HCT116 (cell line): ENCODE results near the gene STAMBP. TPM values are rescaled to one million over a fixed set of nuclear protein-coding genes. Genes with fewer than 3 reads are reported as not detected.
"Not testable (repeated sequence)": the region's sequence is repeated elsewhere in the genome, so short reads cannot be mapped to it uniquely, and the experiment has no call there.

Source experiments
- ATAC-seq: fragments of 200-7000 bp; cut with Tn5 transposase; 2 replicates; pipeline ENCODE4 v1.9.1; 2020; ENCODE audit warnings: mild to moderate bottlenecking, moderate library complexity
- BruUV-seq: library from RNA; stranded (reverse); fragments of 400-500 nt; replicated peaks from 2 replicates; lab custom pipeline; 2021; lab: Mats Ljungman, UMichigan
- CTCF ChIA-PET: fragments of 300-600 bp; sonication (Branson Sonifier 250); formaldehyde crosslinking; loops from one replicate; lab custom pipeline; 2021; ENCODE audit warnings: antibody characterized with exemption; lab: Charles Lee
- POLR2A ChIA-PET: fragments of 300-600, 350-600 bp; sonication (Branson Sonifier 250); formaldehyde crosslinking; loops from one replicate; lab custom pipeline; 2021; ENCODE audit warnings: antibody characterized with exemption; lab: Charles Lee
- RAD21 ChIA-PET, 2 experiments: fragments of 300-600 bp; sonication (Branson Sonifier 250); formaldehyde crosslinking; loops; one replicate each; lab custom pipeline; 2023; ENCODE audit warnings: low total read pairs in 2 of 2; ENCODE audit not compliant: uncharacterized antibody in 2 of 2, unreplicated experiment in 2 of 2, low non-redundant PET in 1 of 2; lab: Charles Lee
- DNase-seq: peaks from one replicate; pipeline ENCODE4 v3.0.0-alpha.2; 2010; ENCODE audit warnings: low read depth, low spot score
- H2AFZ ChIP-seq: fragments of 200-600 bp; shearing (Covaris generic), sonication (generic); 2 replicates; pipeline ENCODE4 v1.6.1; 2017; ENCODE audit warnings: low read depth, mixed run types, mixed read lengths, antibody characterized with exemption, low read length; ENCODE audit not compliant: poor library complexity, severe bottlenecking
- H3K27ac ChIP-seq: 2 replicates; pipeline ENCODE4 v1.5.1; 2012; ENCODE audit warnings: low read depth, low read length
- H3K27me3 ChIP-seq: fragments of 200-600 bp; sonication (generic); 2 replicates; pipeline ENCODE4 v1.6.1; 2016; ENCODE audit warnings: mixed run types, low read length, mixed read lengths; ENCODE audit not compliant: insufficient read depth
- H3K36me3 ChIP-seq, 2 experiments: fragments of 200-500 bp in 1 of 2; fragments of 200-600 bp in 1 of 2; sonication (Bioruptor generic) in 1 of 2; sonication (generic) in 1 of 2; 2 replicates each; pipeline versions ENCODE4 v1.5.1 to v1.6.1; 2014 to 2016; ENCODE audit warnings: low read length in 2 of 2, inconsistent platforms in 1 of 2, mixed read lengths in 1 of 2, mixed run types in 1 of 2; ENCODE audit not compliant: insufficient read depth in 2 of 2, control insufficient read depth in 1 of 2
- H3K4me1 ChIP-seq, 2 experiments: fragments of 200-600 bp in 1 of 2; sonication (generic) in 1 of 2; 2 replicates each; pipeline versions ENCODE4 v1.5.1 to v1.6.1; 2012 to 2017; ENCODE audit warnings: low read length in 2 of 2, inconsistent platforms in 1 of 2, mild to moderate bottlenecking in 1 of 2, mixed read lengths in 1 of 2, mixed run types in 1 of 2, moderate library complexity in 1 of 2; ENCODE audit not compliant: insufficient read depth in 2 of 2, control insufficient read depth in 1 of 2
- H3K4me2 ChIP-seq: fragments of 200-600 bp; sonication (generic); 2 replicates; pipeline ENCODE4 v1.6.1; 2017; ENCODE audit warnings: mixed run types, low read length, mixed read lengths
- H3K4me3 ChIP-seq, 2 experiments: fragments of 200-600 bp in 1 of 2; sonication (generic) in 1 of 2; replicated peaks in 1 of 2; 2 replicates each; pipeline ENCODE4 v1.5.1; 2011 to 2016; ENCODE audit warnings: low read length in 2 of 2, control low read depth in 1 of 2, low read depth in 1 of 2, mild to moderate bottlenecking in 1 of 2, mixed read lengths in 1 of 2, mixed run types in 1 of 2
- H3K79me2 ChIP-seq: fragments of 200-600 bp; sonication (generic); 2 replicates; pipeline ENCODE4 v1.6.1; 2017; ENCODE audit warnings: mild to moderate bottlenecking, mixed run types, low read length, moderate library complexity, mixed read lengths; ENCODE audit not compliant: insufficient read depth
- H3K9ac ChIP-seq: fragments of 200-600 bp; sonication (generic); 2 replicates; pipeline ENCODE4 v1.6.1; 2016; ENCODE audit warnings: low read length, mixed read lengths
- H3K9me2 ChIP-seq: fragments of 200-600 bp; sonication (generic), shearing (Covaris generic); 2 replicates; pipeline ENCODE4 v1.6.1; 2017; ENCODE audit warnings: mixed run types, mild to moderate bottlenecking, moderate library complexity; ENCODE audit not compliant: insufficient read depth
- H3K9me3 ChIP-seq, 2 experiments: fragments of 200-500 bp in 1 of 2; fragments of 200-600 bp in 1 of 2; sonication (Bioruptor generic) in 1 of 2; sonication (generic) in 1 of 2; 2 replicates each; pipeline ENCODE4 v1.6.1; 2014 to 2017; ENCODE audit warnings: low read length in 2 of 2, mixed read lengths in 2 of 2, inconsistent platforms in 1 of 2, low read depth in 1 of 2, mild to moderate bottlenecking in 1 of 2, mixed run types in 1 of 2, moderate library complexity in 1 of 2; ENCODE audit not compliant: control insufficient read depth in 1 of 2, insufficient read depth in 1 of 2
- H4K20me1 ChIP-seq: fragments of 200-600 bp; sonication (generic), shearing (Covaris generic); 2 replicates; pipeline ENCODE4 v1.6.1; 2017; ENCODE audit warnings: mixed run types, mild to moderate bottlenecking, moderate library complexity; ENCODE audit not compliant: insufficient read depth
- ATF3 ChIP-seq: IDR thresholded peaks from 2 replicates; pipeline ENCODE4 v1.6.1; 2012
- CBX3 ChIP-seq: IDR thresholded peaks from 2 replicates; pipeline ENCODE4 v1.6.1; 2012; ENCODE audit warnings: low read depth
- CEBPB ChIP-seq: IDR thresholded peaks from 2 replicates; pipeline ENCODE4 v1.6.1; 2012; ENCODE audit warnings: low read depth
- CTCF ChIP-seq, 3 experiments: fragments of 200-600 bp in 1 of 3; sonication (generic) in 1 of 3; IDR thresholded peaks in 2 of 3; conservative IDR thresholded peaks in 1 of 3; 2 replicates each; pipeline ENCODE4 v1.5.1; 2012 to 2017; ENCODE audit warnings: low read depth in 2 of 3, low read length in 2 of 3, antibody characterized with exemption in 1 of 3, borderline replicate concordance in 1 of 3, control low read depth in 1 of 3, mild to moderate bottlenecking in 1 of 3, mixed read lengths in 1 of 3, mixed run types in 1 of 3, moderate library complexity in 1 of 3; ENCODE audit not compliant: insufficient read depth in 1 of 3
- ELF1 ChIP-seq: IDR thresholded peaks from 2 replicates; pipeline ENCODE4 v1.6.1; 2012; ENCODE audit warnings: low read depth, borderline replicate concordance
- EZH2 ChIP-seq: fragments of 200-600 bp; sonication (generic); IDR thresholded peaks from 2 replicates; pipeline ENCODE4 v1.6.1; 2017; ENCODE audit warnings: antibody characterized with exemption, mixed run types
- FOSL1 ChIP-seq: IDR thresholded peaks from 2 replicates; pipeline ENCODE4 v1.6.1; 2012; ENCODE audit warnings: low read depth
- JUND ChIP-seq: IDR thresholded peaks from 2 replicates; pipeline ENCODE4 v1.6.1; 2012
- MAX ChIP-seq: IDR thresholded peaks from 2 replicates; pipeline ENCODE4 v1.6.1; 2012
- POLR2A ChIP-seq: IDR thresholded peaks from 2 replicates; pipeline ENCODE4 v1.7.0; 2011; ENCODE audit warnings: borderline replicate concordance; ENCODE audit not compliant: insufficient read depth, insufficient read length; ENCODE audit errors: extremely low read depth
- POLR2AphosphoS5 ChIP-seq: IDR thresholded peaks from 2 replicates; pipeline ENCODE4 v1.6.1; 2011; ENCODE audit warnings: mild to moderate bottlenecking, low read depth, low read length, moderate library complexity
- RAD21 ChIP-seq: IDR thresholded peaks from 2 replicates; pipeline ENCODE4 v1.6.1; 2012; ENCODE audit warnings: low read depth, mild to moderate bottlenecking
- SIN3A ChIP-seq: IDR thresholded peaks from 2 replicates; pipeline ENCODE4 v1.6.1; 2012; ENCODE audit warnings: low read depth
- SP1 ChIP-seq: IDR thresholded peaks from 2 replicates; pipeline ENCODE4 v1.6.1; 2012; ENCODE audit warnings: low read depth
- YY1 ChIP-seq: IDR thresholded peaks from 2 replicates; pipeline ENCODE4 v1.6.1; 2011; ENCODE audit warnings: low read length, low read depth, moderate library complexity, mild to moderate bottlenecking; ENCODE audit not compliant: insufficient replicate concordance; ENCODE audit errors: extremely low read depth
- ZBTB33 ChIP-seq: IDR thresholded peaks from 2 replicates; pipeline ENCODE4 v1.6.1; 2011; ENCODE audit warnings: mild to moderate bottlenecking, low read length, moderate library complexity; ENCODE audit not compliant: insufficient replicate concordance; ENCODE audit errors: extremely low read depth
- intact Hi-C: fragments of 100-400 bp; cut with micrococcal nuclease; formaldehyde crosslinking; loops from 2 replicates; pipeline ENCODE4 v1.10.0; 2022
- total RNA-seq: library from RNA; stranded (reverse); gene quantifications from one replicate; pipeline ENCODE4 v1.2.1, GENCODE V29; 2021; ENCODE audit not compliant: unreplicated experiment

The STAMBP gene
- total RNA-seq, 1 experiment from 2014 or later, result 45.2 TPM

GRCh38 chr2:73886357-73886756 is 57.6 kb downstream of the STAMBP start (continued):
- TF ChIP-seq RAD21 (no peak), JUND (no peak), ATF3 (no peak), CEBPB (no peak), SIN3A (no peak), MAX (no peak)

GRCh38 chr2:73887596-73888353 is 59.0 kb downstream of the STAMBP start:
- POLR2A ChIA-PET, CTCF ChIA-PET, H3K9me3 ChIP-seq: not testable (repeated sequence)

GRCh38 chr2:73888388-73888787 is 59.6 kb downstream of the STAMBP start:
- Histone ChIP-seq H3K36me3 (no peaks in the 10 kb centered on the region), H3K79me2 (no peaks in the 10 kb centered on the region), H3K9me3 (no peaks in the 10 kb centered on the region), H3K9ac (no peak overlapping the region), H4K20me1 (no peaks in the 10 kb centered on the region), H3K4me1 (peaks cover 0 to 9% of the 10 kb centered on the region in 2 experiments; a peak in 1 of 4 replicates), H3K4me3 (no peak overlapping the region), H2AFZ (peak overlapping the region; percentile 92), H3K27ac (no peak overlapping the region), H3K4me2 (no peak overlapping the region), H3K27me3 (no peaks in the 10 kb centered on the region), H3K9me2 (no peaks in the 10 kb centered on the region)
- no TSS peak for BruUV-seq
- ChIA-PET CTCF (no interaction called here), POLR2A (no interaction called here), RAD21 (no interaction called here)
- DNase-seq (no peak), ATAC-seq (no peak)
- intact Hi-C loops, result no loop called here
- TF ChIP-seq CBX3 (no peak), YY1 (no peak), POLR2A (no peak), SP1 (no peak), ELF1 (no peak), POLR2AphosphoS5 (no peak), FOSL1 (no peak), CTCF (IDR thresholded peaks at IDR 0.05 in 2 of 3, conservative IDR thresholded peaks at IDR 0.05 in 1 of 3; ENCODE audit: borderline replicate concordance in 1 of 3, insufficient read depth in 1 of 3, low read depth in 2 of 3, low read length in 2 of 3) (no peak), ZBTB33 (no peak), EZH2 (no peak)

More at GRCh38 chr2:73887596-73888353, 59.0 kb downstream of the STAMBP start:
- ATAC-seq, H3K79me2 ChIP-seq, H3K9me2 ChIP-seq, H3K27ac ChIP-seq, BruUV-seq, H3K4me3 ChIP-seq, intact Hi-C loops, H3K4me2 ChIP-seq, H3K9ac ChIP-seq, H3K36me3 ChIP-seq, RAD21 ChIA-PET, H3K27me3 ChIP-seq, H4K20me1 ChIP-seq, DNase-seq, H3K4me1 ChIP-seq: not testable (repeated sequence)
- H2AFZ ChIP-seq, result peak overlapping the region; percentile 92
